GM19099 (cell line): ENCODE measurements around the gene LBHD2.

ENCODE experiments used
- POLR2A ChIP-seq: IDR thresholded peaks from 3 replicates; pipeline ENCODE4 v1.6.1; 2011; ENCODE audit warnings: low read depth; ENCODE audit not compliant: insufficient read length; ENCODE audit errors: extremely low read depth

LBHD2 gene

GRCh38 chr14:103116636-103117035 is 32.6 kb downstream of the LBHD2 start:
- TF ChIP-seq POLR2A: no peak

- no peak for TF ChIP-seq POLR2A
These were observed 34.1 kb downstream of the LBHD2 start for GRCh38 chr14:103118018-103118662.

GRCh38 chr14:103118663-103119404 is 34.8 kb downstream of the LBHD2 start:
- no peak for TF ChIP-seq POLR2A

- TF ChIP-seq POLR2A: no peak
These were observed 37.3 kb downstream of the LBHD2 start for GRCh38 chr14:103121121-103121845.

GRCh38 chr14:103121846-103122584 is 38.0 kb downstream of the LBHD2 start:
- no peak for TF ChIP-seq POLR2A

- TF ChIP-seq POLR2A: no peak
These were observed 38.6 kb downstream of the LBHD2 start for GRCh38 chr14:103122585-103122946.

- peak; percentile 75 for TF ChIP-seq POLR2A
These were observed 39.1 kb downstream of the LBHD2 start, which contains the start of gene TNFAIP2 for GRCh38 chr14:103122947-103123633. TNFAIP2 (plus strand) TSS chr14:103123461; CDS start chr14:103126458, 2,997 bp downstream.

GRCh38 chr14:103123634-103124500 is 39.9 kb downstream of the LBHD2 start:
- no peak for TF ChIP-seq POLR2A

GRCh38 chr14:103124501-103125001 is 40.5 kb downstream of the LBHD2 start:
- no peak for TF ChIP-seq POLR2A

GRCh38 chr14:103125098-103126070 is 41.4 kb downstream of the LBHD2 start:
- TF ChIP-seq POLR2A: no peak

- TF ChIP-seq POLR2A: no peak
These were observed 42.3 kb downstream of the LBHD2 start for GRCh38 chr14:103126088-103126872.
